Retinal pigment epithelial cell (primary cell): ENCODE data around the gene DLG5.

ENCODE experiments used
- DNase-seq: peaks from one replicate; pipeline ENCODE4 v3.0.0-alpha.2; 2010; ENCODE audit warnings: low read depth
- H3K4me3 ChIP-seq: 2 replicates; pipeline ENCODE4 v1.5.1; 2011; ENCODE audit warnings: mild to moderate bottlenecking, low read length, control low read depth, moderate library complexity
- CTCF ChIP-seq: conservative IDR thresholded peaks from 2 replicates; pipeline ENCODE4 v1.5.1; 2011; ENCODE audit warnings: low read depth, low read length, control low read depth, inconsistent platforms

DLG5 gene

GRCh38 chr10:77971804-77972144 is 45.2 kb upstream of the DLG5 start:
- TF ChIP-seq CTCF, result no peak
- no peak for DNase-seq
- no peak overlapping the region for H3K4me3 ChIP-seq

GRCh38 chr10:77970869-77971803 is 44.6 kb upstream of the DLG5 start:
- DNase-seq, result peak; percentile 68
- H3K4me3 ChIP-seq, result no peak overlapping the region
- no peak for TF ChIP-seq CTCF

- no peak for DNase-seq
- H3K4me3 ChIP-seq, result no peak overlapping the region
- no peak for TF ChIP-seq CTCF
Observed at GRCh38 chr10:77969114-77969513, 42.6 kb upstream of the DLG5 start.

GRCh38 chr10:77967611-77968022 is 41.1 kb upstream of the DLG5 start:
- no peak for TF ChIP-seq CTCF
- DNase-seq, result no peak
- no peak overlapping the region for H3K4me3 ChIP-seq

GRCh38 chr10:77965294-77965693 is 38.7 kb upstream of the DLG5 start:
- no peak for TF ChIP-seq CTCF

GRCh38 chr10:77964811-77965210 is 38.3 kb upstream of the DLG5 start:
- H3K4me3 ChIP-seq, result no peak overlapping the region
- DNase-seq, result no peak
- TF ChIP-seq CTCF, result no peak

More at GRCh38 chr10:77965294-77965693, 38.7 kb upstream of the DLG5 start:
- H3K4me3 ChIP-seq, result no peak overlapping the region
- no peak for DNase-seq

- no peak for DNase-seq
- TF ChIP-seq CTCF, result no peak
- no peak overlapping the region for H3K4me3 ChIP-seq
Observed at GRCh38 chr10:77963901-77964300, 37.3 kb upstream of the DLG5 start.
